Measurements from ENCODE around the gene SLC2A2.

Gene SLC2A2

GRCh38 chr3:171054231-171054630 lies 27.7 kb upstream of the SLC2A2 start:
- H3K4me1 Mint-ChIP-seq = peaks cover 0 to 5% of the 10 kb centered on the region in 2 donors
- no peak for DNase-seq
- no peaks in the 10 kb centered on the region for H3K27me3 Mint-ChIP-seq
- H3K9me3 Mint-ChIP-seq = no peaks in the 10 kb centered on the region
- no peak overlapping the region for H3K27ac Mint-ChIP-seq
- no peak overlapping the region for H3K4me3 Mint-ChIP-seq
- no peak for ATAC-seq (replicated peaks)
- H3K36me3 Mint-ChIP-seq = no peaks in the 10 kb centered on the region

GRCh38 chr3:171049861-171050444 lies 23.4 kb upstream of the SLC2A2 start:
- DNase-seq (peak; percentile 12), ATAC-seq (replicated peaks) (peak; percentile 86 to 89)
- Mint-ChIP-seq H3K27me3 (peaks cover 0 to 5% of the 10 kb centered on the region in 2 donors), H3K4me3 (no peak overlapping the region), H3K36me3 (no peaks in the 10 kb centered on the region), H3K9me3 (no peaks in the 10 kb centered on the region), H3K4me1 (peaks cover 0 to 5% of the 10 kb centered on the region in 2 donors), H3K27ac (no peak overlapping the region)

GRCh38 chr3:171046760-171047159 lies 20.2 kb upstream of the SLC2A2 start:
- ATAC-seq (replicated peaks) (no peak), DNase-seq (no peak)
- H3K27ac Mint-ChIP-seq = no peak overlapping the region
- peaks cover 0 to 5% of the 10 kb centered on the region in 2 donors for H3K4me1 Mint-ChIP-seq
- H3K4me3 Mint-ChIP-seq = no peak overlapping the region
- H3K9me3 Mint-ChIP-seq = no peaks in the 10 kb centered on the region
- peaks cover 5 to 9% of the 10 kb centered on the region in 2 donors for H3K27me3 Mint-ChIP-seq
- H3K36me3 Mint-ChIP-seq = no peaks in the 10 kb centered on the region

- ATAC-seq (replicated peaks) (no peak), DNase-seq (no peak)
- Mint-ChIP-seq H3K9me3 (no peaks in the 10 kb centered on the region), H3K36me3 (no peaks in the 10 kb centered on the region), H3K27ac (no peak overlapping the region), H3K27me3 (peaks cover 5 to 10% of the 10 kb centered on the region in 2 donors), H3K4me3 (no peak overlapping the region), H3K4me1 (peaks cover 0 to 5% of the 10 kb centered on the region in 2 donors)
Measured at GRCh38 chr3:171044835-171045793, 18.6 kb upstream of the SLC2A2 start.

GRCh38 chr3:171044384-171044783 lies 17.9 kb upstream of the SLC2A2 start:
- H3K27ac Mint-ChIP-seq = no peak overlapping the region

GRCh38 chr3:171039674-171040073 lies 13.2 kb upstream of the SLC2A2 start:
- Mint-ChIP-seq H3K9me3 (no peaks in the 10 kb centered on the region), H3K27me3 (peaks cover 17 to 19% of the 10 kb centered on the region in 2 donors), H3K4me3 (no peak overlapping the region), H3K36me3 (no peaks in the 10 kb centered on the region), H3K4me1 (no peaks in the 10 kb centered on the region), H3K27ac (no peak overlapping the region)
- no peak for DNase-seq
- no peak for ATAC-seq (replicated peaks)

More at GRCh38 chr3:171044384-171044783, 17.9 kb upstream of the SLC2A2 start:
- no peak overlapping the region for H3K4me3 Mint-ChIP-seq
- peaks cover 0 to under 1% of the 10 kb centered on the region in 2 donors for H3K4me1 Mint-ChIP-seq
- ATAC-seq (replicated peaks) (no peak), DNase-seq (no peak)
- H3K27me3 Mint-ChIP-seq = peaks cover 5 to 10% of the 10 kb centered on the region in 2 donors
- H3K9me3 Mint-ChIP-seq = no peaks in the 10 kb centered on the region
- H3K36me3 Mint-ChIP-seq = no peaks in the 10 kb centered on the region

GRCh38 chr3:171038342-171038741 lies 11.8 kb upstream of the SLC2A2 start:
- Mint-ChIP-seq H3K27ac (no peak overlapping the region), H3K36me3 (no peaks in the 10 kb centered on the region), H3K4me3 (no peak overlapping the region), H3K27me3 (peaks cover 17 to 19% of the 10 kb centered on the region in 2 donors), H3K9me3 (no peaks in the 10 kb centered on the region), H3K4me1 (no peaks in the 10 kb centered on the region)
- ATAC-seq (replicated peaks) (no peak), DNase-seq (no peak)

- no peak overlapping the region for H3K4me3 Mint-ChIP-seq
- no peak for ATAC-seq (replicated peaks)
- DNase-seq = no peak
- no peaks in the 10 kb centered on the region for H3K36me3 Mint-ChIP-seq
- no peaks in the 10 kb centered on the region for H3K9me3 Mint-ChIP-seq
- no peak overlapping the region for H3K27ac Mint-ChIP-seq
- peaks cover 7 to 13% of the 10 kb centered on the region in 2 donors for H3K27me3 Mint-ChIP-seq
- H3K4me1 Mint-ChIP-seq = no peaks in the 10 kb centered on the region
Measured at GRCh38 chr3:171028779-171029232, 2.3 kb upstream of the SLC2A2 start.

- Mint-ChIP-seq H3K4me3 (no peak overlapping the region), H3K27me3 (peaks cover 7 to 13% of the 10 kb centered on the region in 2 donors), H3K9me3 (no peaks in the 10 kb centered on the region), H3K36me3 (no peaks in the 10 kb centered on the region), H3K4me1 (no peaks in the 10 kb centered on the region), H3K27ac (no peak overlapping the region)
- ATAC-seq (replicated peaks) (peak; percentile 75 to 78), DNase-seq (peak; percentile 7)
Measured at GRCh38 chr3:171028025-171028778, 1.7 kb upstream of the SLC2A2 start.

GRCh38 chr3:171023566-171023965 lies 3.0 kb downstream of the SLC2A2 start:
- Mint-ChIP-seq H3K36me3 (no peaks in the 10 kb centered on the region), H3K4me3 (no peak overlapping the region), H3K27ac (no peak overlapping the region), H3K4me1 (no peaks in the 10 kb centered on the region), H3K27me3 (peaks cover 11 to 13% of the 10 kb centered on the region in 2 donors), H3K9me3 (no peaks in the 10 kb centered on the region)
- ATAC-seq (replicated peaks) (no peak), DNase-seq (no peak)

GRCh38 chr3:171021377-171021776 lies 5.1 kb downstream of the SLC2A2 start:
- no peaks in the 10 kb centered on the region for H3K36me3 Mint-ChIP-seq
- H3K9me3 Mint-ChIP-seq = no peaks in the 10 kb centered on the region

GRCh38 chr3:171018156-171018935 lies 8.2 kb downstream of the SLC2A2 start:
- Mint-ChIP-seq H3K27ac (no peak overlapping the region), H3K27me3 (peaks cover 0 to 9% of the 10 kb centered on the region in 2 donors), H3K4me1 (no peaks in the 10 kb centered on the region), H3K4me3 (no peak overlapping the region), H3K36me3 (no peaks in the 10 kb centered on the region), H3K9me3 (no peaks in the 10 kb centered on the region)
- no peak for DNase-seq
- ATAC-seq (replicated peaks) = no peak

More at GRCh38 chr3:171021377-171021776, 5.1 kb downstream of the SLC2A2 start:
- Mint-ChIP-seq H3K27me3 (peaks cover 6 to 9% of the 10 kb centered on the region in 2 donors), H3K4me1 (no peaks in the 10 kb centered on the region), H3K27ac (no peak overlapping the region), H3K4me3 (no peak overlapping the region)
- DNase-seq (no peak), ATAC-seq (replicated peaks) (no peak)

- no peak overlapping the region for H3K4me3 Mint-ChIP-seq
- H3K36me3 Mint-ChIP-seq = no peaks in the 10 kb centered on the region
- H3K9me3 Mint-ChIP-seq = no peaks in the 10 kb centered on the region
- H3K27ac Mint-ChIP-seq = no peak overlapping the region
- H3K27me3 Mint-ChIP-seq = peaks cover 0 to 13% of the 10 kb centered on the region in 2 donors
- DNase-seq = no peak
- no peaks in the 10 kb centered on the region for H3K4me1 Mint-ChIP-seq
- ATAC-seq (replicated peaks) = no peak
Measured at GRCh38 chr3:171013822-171014748, 12.4 kb downstream of the SLC2A2 start.

Data from stimulated activated naive B cell treated with anti-CD40 and anti-IgM and Interleukin-4, amounts not matched to agents 10 μg/mL and 1 μg/mL and 100 μg/mL, for 72 hours (primary cell).